HCT116 (cell line): Measurements from ENCODE around the gene ERVH48-1.

Source experiments
- CEBPB ChIP-seq: IDR thresholded peaks from 2 replicates; pipeline ENCODE4 v1.6.1; 2012; ENCODE audit warnings: low read depth
- EGR1 ChIP-seq: IDR thresholded peaks from 2 replicates; pipeline ENCODE4 v1.6.1; 2012; ENCODE audit warnings: low read depth
- EZH2 ChIP-seq: fragments of 200-600 bp; sonication (generic); IDR thresholded peaks from 2 replicates; pipeline ENCODE4 v1.6.1; 2017; ENCODE audit warnings: antibody characterized with exemption, mixed run types
- MAX ChIP-seq: IDR thresholded peaks from 2 replicates; pipeline ENCODE4 v1.6.1; 2012
- POLR2A ChIP-seq: IDR thresholded peaks from 2 replicates; pipeline ENCODE4 v1.7.0; 2011; ENCODE audit warnings: borderline replicate concordance; ENCODE audit not compliant: insufficient read depth, insufficient read length; ENCODE audit errors: extremely low read depth
- POLR2AphosphoS5 ChIP-seq: IDR thresholded peaks from 2 replicates; pipeline ENCODE4 v1.6.1; 2011; ENCODE audit warnings: mild to moderate bottlenecking, low read depth, low read length, moderate library complexity
- RAD21 ChIP-seq: IDR thresholded peaks from 2 replicates; pipeline ENCODE4 v1.6.1; 2012; ENCODE audit warnings: low read depth, mild to moderate bottlenecking
- SIN3A ChIP-seq: IDR thresholded peaks from 2 replicates; pipeline ENCODE4 v1.6.1; 2012; ENCODE audit warnings: low read depth
- SP1 ChIP-seq: IDR thresholded peaks from 2 replicates; pipeline ENCODE4 v1.6.1; 2012; ENCODE audit warnings: low read depth
- YY1 ChIP-seq: IDR thresholded peaks from 2 replicates; pipeline ENCODE4 v1.6.1; 2011; ENCODE audit warnings: low read length, low read depth, moderate library complexity, mild to moderate bottlenecking; ENCODE audit not compliant: insufficient replicate concordance; ENCODE audit errors: extremely low read depth
- TF ChIP-seq, protein P1 (sequence below), 3 experiments: fragments of 200-600 bp in 1 of 3; sonication (generic) in 1 of 3; IDR thresholded peaks in 2 of 3; conservative IDR thresholded peaks in 1 of 3; 2 replicates each; pipeline ENCODE4 v1.5.1; 2012 to 2017; ENCODE audit warnings: low read depth in 2 of 3, low read length in 2 of 3, antibody characterized with exemption in 1 of 3, borderline replicate concordance in 1 of 3, control low read depth in 1 of 3, mild to moderate bottlenecking in 1 of 3, mixed read lengths in 1 of 3, mixed run types in 1 of 3, moderate library complexity in 1 of 3; ENCODE audit not compliant: insufficient read depth in 1 of 3
- TF ChIP-seq, protein P2 (sequence below): IDR thresholded peaks from 2 replicates; pipeline ENCODE4 v1.6.1; 2012
- TF ChIP-seq, protein P3 (sequence below): IDR thresholded peaks from 2 replicates; pipeline ENCODE4 v1.6.1; 2012; ENCODE audit warnings: low read depth

GRCh38 chr21:42931560-42932235 lies 6.3 kb upstream of the ERVH48-1 start:
- TF ChIP-seq, protein P1, sequence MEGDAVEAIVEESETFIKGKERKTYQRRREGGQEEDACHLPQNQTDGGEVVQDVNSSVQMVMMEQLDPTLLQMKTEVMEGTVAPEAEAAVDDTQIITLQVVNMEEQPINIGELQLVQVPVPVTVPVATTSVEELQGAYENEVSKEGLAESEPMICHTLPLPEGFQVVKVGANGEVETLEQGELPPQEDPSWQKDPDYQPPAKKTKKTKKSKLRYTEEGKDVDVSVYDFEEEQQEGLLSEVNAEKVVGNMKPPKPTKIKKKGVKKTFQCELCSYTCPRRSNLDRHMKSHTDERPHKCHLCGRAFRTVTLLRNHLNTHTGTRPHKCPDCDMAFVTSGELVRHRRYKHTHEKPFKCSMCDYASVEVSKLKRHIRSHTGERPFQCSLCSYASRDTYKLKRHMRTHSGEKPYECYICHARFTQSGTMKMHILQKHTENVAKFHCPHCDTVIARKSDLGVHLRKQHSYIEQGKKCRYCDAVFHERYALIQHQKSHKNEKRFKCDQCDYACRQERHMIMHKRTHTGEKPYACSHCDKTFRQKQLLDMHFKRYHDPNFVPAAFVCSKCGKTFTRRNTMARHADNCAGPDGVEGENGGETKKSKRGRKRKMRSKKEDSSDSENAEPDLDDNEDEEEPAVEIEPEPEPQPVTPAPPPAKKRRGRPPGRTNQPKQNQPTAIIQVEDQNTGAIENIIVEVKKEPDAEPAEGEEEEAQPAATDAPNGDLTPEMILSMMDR (IDR thresholded peaks at IDR 0.05 in 2 of 3, conservative IDR thresholded peaks at IDR 0.05 in 1 of 3; ENCODE audit: borderline replicate concordance in 1 of 3, insufficient read depth in 1 of 3, low read depth in 2 of 3, low read length in 2 of 3), result no peak
- no peak for TF ChIP-seq SP1
- TF ChIP-seq, protein P2, sequence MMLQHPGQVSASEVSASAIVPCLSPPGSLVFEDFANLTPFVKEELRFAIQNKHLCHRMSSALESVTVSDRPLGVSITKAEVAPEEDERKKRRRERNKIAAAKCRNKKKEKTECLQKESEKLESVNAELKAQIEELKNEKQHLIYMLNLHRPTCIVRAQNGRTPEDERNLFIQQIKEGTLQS, result no peak
- TF ChIP-seq SIN3A, result no peak
- no peak for TF ChIP-seq POLR2A
- no peak for TF ChIP-seq EGR1
- TF ChIP-seq EZH2, result no peak
- TF ChIP-seq MAX, result no peak
- no peak for TF ChIP-seq YY1
- TF ChIP-seq POLR2AphosphoS5, result no peak
- TF ChIP-seq, protein P3, sequence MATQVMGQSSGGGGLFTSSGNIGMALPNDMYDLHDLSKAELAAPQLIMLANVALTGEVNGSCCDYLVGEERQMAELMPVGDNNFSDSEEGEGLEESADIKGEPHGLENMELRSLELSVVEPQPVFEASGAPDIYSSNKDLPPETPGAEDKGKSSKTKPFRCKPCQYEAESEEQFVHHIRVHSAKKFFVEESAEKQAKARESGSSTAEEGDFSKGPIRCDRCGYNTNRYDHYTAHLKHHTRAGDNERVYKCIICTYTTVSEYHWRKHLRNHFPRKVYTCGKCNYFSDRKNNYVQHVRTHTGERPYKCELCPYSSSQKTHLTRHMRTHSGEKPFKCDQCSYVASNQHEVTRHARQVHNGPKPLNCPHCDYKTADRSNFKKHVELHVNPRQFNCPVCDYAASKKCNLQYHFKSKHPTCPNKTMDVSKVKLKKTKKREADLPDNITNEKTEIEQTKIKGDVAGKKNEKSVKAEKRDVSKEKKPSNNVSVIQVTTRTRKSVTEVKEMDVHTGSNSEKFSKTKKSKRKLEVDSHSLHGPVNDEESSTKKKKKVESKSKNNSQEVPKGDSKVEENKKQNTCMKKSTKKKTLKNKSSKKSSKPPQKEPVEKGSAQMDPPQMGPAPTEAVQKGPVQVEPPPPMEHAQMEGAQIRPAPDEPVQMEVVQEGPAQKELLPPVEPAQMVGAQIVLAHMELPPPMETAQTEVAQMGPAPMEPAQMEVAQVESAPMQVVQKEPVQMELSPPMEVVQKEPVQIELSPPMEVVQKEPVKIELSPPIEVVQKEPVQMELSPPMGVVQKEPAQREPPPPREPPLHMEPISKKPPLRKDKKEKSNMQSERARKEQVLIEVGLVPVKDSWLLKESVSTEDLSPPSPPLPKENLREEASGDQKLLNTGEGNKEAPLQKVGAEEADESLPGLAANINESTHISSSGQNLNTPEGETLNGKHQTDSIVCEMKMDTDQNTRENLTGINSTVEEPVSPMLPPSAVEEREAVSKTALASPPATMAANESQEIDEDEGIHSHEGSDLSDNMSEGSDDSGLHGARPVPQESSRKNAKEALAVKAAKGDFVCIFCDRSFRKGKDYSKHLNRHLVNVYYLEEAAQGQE, result no peak
- TF ChIP-seq RAD21, result no peak
- TF ChIP-seq CEBPB, result no peak
